Uterus (tissue), 2 donors: ENCODE data around the gene ZNF584.

Experiments
- CTCF ChIP-seq, 4 experiments: fragments of 200-600 bp in 2 of 4; fragments of 450-650 bp in 2 of 4; sonication (generic) in 2 of 4; IDR thresholded peaks; one replicate each; pipeline ENCODE4 v1.5.1; 2016 to 2019; ENCODE audit warnings: antibody characterized with exemption in 4 of 4, mild to moderate bottlenecking in 2 of 4, moderate library complexity in 1 of 4
- POLR2A ChIP-seq, 2 donors: fragments of 450-650 bp; IDR thresholded peaks; one replicate each; pipeline ENCODE4 v1.6.1; 2016; ENCODE audit warnings: antibody characterized with exemption in 2 of 2, mild to moderate bottlenecking in 1 of 2, moderate library complexity in 1 of 2

- TF ChIP-seq POLR2A (IDR thresholded peaks at IDR 0.05) (no peak), CTCF (IDR thresholded peaks at IDR 0.05) (no peak)
Observed at GRCh38 chr19:58429745-58430144, 21.3 kb downstream of the ZNF584 start.
